ENCODE measurements around the gene AEBP1.

- TF ChIP-seq EP300 (IDR thresholded peaks at IDR 0.05; ENCODE audit: low read depth), result no peak
- no peak for TF ChIP-seq CTCF (IDR thresholded peaks at IDR 0.05)
Measured at GRCh38 chr7:44103923-44104859, at the start of gene AEBP1.
